Mucosa of descending colon (tissue), 3 donors: ENCODE measurements around the gene CLCNKA. TPM values are rescaled to one million over a fixed set of nuclear protein-coding genes. Genes with fewer than 3 reads are reported as not detected.
"Not testable (repeated sequence)": the region's sequence is repeated elsewhere in the genome, so short reads cannot be mapped to it uniquely, and the experiment has no call there.

Experiments used
- ATAC-seq: fragments of 200-7000 bp; cut with Tn5 transposase; one replicate; pipeline ENCODE4 v1.9.1; 2020; ENCODE audit warnings: mild to moderate bottlenecking, moderate library complexity
- DNase-seq, 3 donors: peaks; one replicate each; pipeline ENCODE4 v3.0.0-alpha.2; 2020
- H3K36me3 ChIP-seq: fragments of 200-600 bp; one replicate; pipeline ENCODE4 v1.8.0; 2021; ENCODE audit warnings: low read depth, mild to moderate bottlenecking
- H3K4me1 ChIP-seq: fragments of 200-600 bp; one replicate; pipeline ENCODE4 v1.8.0; 2021; ENCODE audit warnings: low read depth, mild to moderate bottlenecking
- H3K4me3 ChIP-seq: fragments of 200-600 bp; one replicate; pipeline ENCODE4 v1.8.0; 2021; ENCODE audit warnings: mild to moderate bottlenecking
- H3K9me3 ChIP-seq: fragments of 200-600 bp; one replicate; pipeline ENCODE4 v1.8.0; 2021; ENCODE audit warnings: mild to moderate bottlenecking
- intact Hi-C, 2 donors: fragments of 100-400 bp; cut with DNase I in 1 of 2; cut with micrococcal nuclease in 1 of 2; formaldehyde crosslinking; loops; one replicate each; pipeline versions ENCODE4 v1.11.0 to v1.11.1; 2022; cut with DNase I, micrococcal nuclease
- total RNA-seq, 3 donors: library from RNA; stranded (reverse); fragmentation: NEBNext Ultra II Directional in 2 of 3; extraction: Animal tissue kit (Norgen Biotek cat#: 25700) in 2 of 3; gene quantifications; one replicate each; pipeline versions ENCODE4 v1.2.1 to v1.2.4, GENCODE V29; 2021 to 2023
- TF ChIP-seq, protein P1 (sequence below): fragments of 200-600 bp; IDR thresholded peaks from one replicate; pipeline ENCODE4 v1.8.0; 2022; ENCODE audit warnings: antibody characterized with exemption, mild to moderate bottlenecking
- donor health status: DM: no; HTN: no; CAD: no; lungs with moderate emphysema.
- donor health status: DM: no; HTN: no; CAD: no.
- donor health status: DM: no; HTN: yes; CAD: no.

CLCNKA gene
- total RNA-seq, 3 donors from 2014 or later = 1.3 to 3.4 TPM; not detected in 1

- Histone ChIP-seq H3K4me3 (peak within 1 kb of the TSS; percentile 61), H3K4me1 (peaks cover 13% of the 10 kb centered on the region), H3K36me3 (no peaks in the 10 kb centered on the region), H3K9me3 (no peaks in the 10 kb centered on the region)
- intact Hi-C loops = no loop called here
- peak; percentile 95 to 96 (median 96) for DNase-seq
- peak; percentile 99 for ATAC-seq
- TF ChIP-seq, protein P1, sequence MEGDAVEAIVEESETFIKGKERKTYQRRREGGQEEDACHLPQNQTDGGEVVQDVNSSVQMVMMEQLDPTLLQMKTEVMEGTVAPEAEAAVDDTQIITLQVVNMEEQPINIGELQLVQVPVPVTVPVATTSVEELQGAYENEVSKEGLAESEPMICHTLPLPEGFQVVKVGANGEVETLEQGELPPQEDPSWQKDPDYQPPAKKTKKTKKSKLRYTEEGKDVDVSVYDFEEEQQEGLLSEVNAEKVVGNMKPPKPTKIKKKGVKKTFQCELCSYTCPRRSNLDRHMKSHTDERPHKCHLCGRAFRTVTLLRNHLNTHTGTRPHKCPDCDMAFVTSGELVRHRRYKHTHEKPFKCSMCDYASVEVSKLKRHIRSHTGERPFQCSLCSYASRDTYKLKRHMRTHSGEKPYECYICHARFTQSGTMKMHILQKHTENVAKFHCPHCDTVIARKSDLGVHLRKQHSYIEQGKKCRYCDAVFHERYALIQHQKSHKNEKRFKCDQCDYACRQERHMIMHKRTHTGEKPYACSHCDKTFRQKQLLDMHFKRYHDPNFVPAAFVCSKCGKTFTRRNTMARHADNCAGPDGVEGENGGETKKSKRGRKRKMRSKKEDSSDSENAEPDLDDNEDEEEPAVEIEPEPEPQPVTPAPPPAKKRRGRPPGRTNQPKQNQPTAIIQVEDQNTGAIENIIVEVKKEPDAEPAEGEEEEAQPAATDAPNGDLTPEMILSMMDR = no peak
These were observed 45.8 kb upstream of the CLCNKA start, which contains the start of gene ZBTB17 for GRCh38 chr1:15975805-15976680. Gene ZBTB17, minus strand, starts transcription at chr1:15976101. Its CDS starts 27,606 bp downstream, at chr1:15948495.

DNA sequence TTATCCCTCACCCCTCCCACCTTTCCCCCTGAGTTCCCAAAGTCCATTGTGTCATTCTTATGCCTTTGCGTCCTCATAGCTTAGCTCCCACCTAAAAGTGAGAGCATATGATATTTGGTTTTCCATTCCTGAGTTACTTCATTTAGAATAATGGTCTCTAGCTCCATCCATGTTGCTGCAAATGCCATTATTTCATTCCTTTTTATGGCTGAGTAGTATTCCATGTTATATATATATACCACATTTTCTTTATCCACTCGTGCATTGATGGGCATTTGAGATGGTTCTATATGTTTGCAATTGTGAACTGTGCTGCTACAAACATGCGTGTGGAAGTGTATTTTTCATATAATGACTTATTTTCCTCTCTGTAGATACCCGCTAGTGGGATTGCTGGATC, 43.9 kb upstream of the CLCNKA start:
- H3K4me1 ChIP-seq = peaks cover 13% of the 10 kb centered on the region
- ATAC-seq, H3K36me3 ChIP-seq, H3K4me3 ChIP-seq, intact Hi-C loops, H3K9me3 ChIP-seq, DNase-seq: not testable (repeated sequence)

GRCh38 chr1:15981679-15982078, 40.2 kb upstream of the CLCNKA start:
- intact Hi-C loops = no loop called here
- DNase-seq (no peak), ATAC-seq (no peak)
- Histone ChIP-seq H3K4me3 (no peak overlapping the region), H3K9me3 (no peaks in the 10 kb centered on the region), H3K36me3 (no peaks in the 10 kb centered on the region), H3K4me1 (no peaks in the 10 kb centered on the region)
- TF ChIP-seq, protein P1 = no peak

GRCh38 chr1:15983275-15983674, 38.6 kb upstream of the CLCNKA start:
- no peak for DNase-seq

DNA sequence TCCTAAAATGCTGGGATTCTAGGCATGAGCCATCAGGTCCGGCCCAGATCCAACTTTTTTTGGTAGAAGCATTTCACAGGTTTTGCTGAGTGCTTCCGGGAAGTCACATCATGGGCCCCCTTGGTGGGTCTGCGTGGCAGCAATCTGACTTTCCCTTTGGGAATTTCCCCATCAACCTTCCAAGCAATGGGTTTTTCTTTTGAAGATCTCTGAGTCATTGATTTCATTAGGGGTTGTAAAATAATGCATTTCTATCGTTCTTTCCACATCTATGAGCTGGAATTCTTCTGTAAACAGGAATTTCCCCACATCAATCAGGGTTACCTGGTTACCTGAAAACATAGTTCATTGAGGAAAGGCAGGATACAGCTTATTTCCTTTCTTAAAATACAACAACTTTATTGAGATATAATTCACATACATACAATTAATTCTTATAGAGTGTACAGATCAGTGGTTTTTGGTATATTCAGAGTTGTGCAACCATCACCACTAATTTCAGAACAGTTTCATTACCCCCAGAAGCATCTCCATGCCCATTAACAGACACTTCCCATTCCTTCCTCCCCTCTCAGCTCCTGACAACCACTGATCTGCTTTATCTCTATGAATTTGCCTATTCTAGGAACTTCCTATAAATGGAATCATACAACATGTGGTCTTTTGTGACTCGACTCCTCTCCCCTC, 36.1 kb upstream of the CLCNKA start:
- Histone ChIP-seq H3K4me3 (no peak overlapping the region), H3K36me3 (no peaks in the 10 kb centered on the region), H3K9me3 (no peaks in the 10 kb centered on the region), H3K4me1 (no peaks in the 10 kb centered on the region)
- intact Hi-C loops = no loop called here
- ATAC-seq (peak; percentile 22), DNase-seq (no peak)
- TF ChIP-seq, protein P1 = no peak

More at GRCh38 chr1:15983275-15983674, 38.6 kb upstream of the CLCNKA start:
- TF ChIP-seq, protein P1 = no peak
- no peak for ATAC-seq
- no peaks in the 10 kb centered on the region for H3K9me3 ChIP-seq
- H3K4me1 ChIP-seq = no peaks in the 10 kb centered on the region
- no peak overlapping the region for H3K4me3 ChIP-seq
- intact Hi-C loops = no loop called here
- H3K36me3 ChIP-seq = no peaks in the 10 kb centered on the region
